ENCODE results near the gene KLHL29.

KLHL29 gene

GRCh38 chr2:23746141-23746863, 361.3 kb downstream of the KLHL29 start:
- no peak for DNase-seq (ENCODE audit: low read depth)
- no peak for TF ChIP-seq CTCF (IDR thresholded peaks at IDR 0.05; ENCODE audit: low read length, missing control alignments)
- H3K4me3 ChIP-seq (replicated peaks; ENCODE audit: low read depth, low read length), result no peak overlapping the region

- no peak overlapping the region for H3K4me3 ChIP-seq (replicated peaks; ENCODE audit: low read depth, low read length)
- no peak for TF ChIP-seq CTCF (IDR thresholded peaks at IDR 0.05; ENCODE audit: low read length, missing control alignments)
- no peak for DNase-seq (ENCODE audit: low read depth)
Observed at GRCh38 chr2:23751747-23752265, 366.8 kb downstream of the KLHL29 start.

- no peak for DNase-seq (ENCODE audit: low read depth)
- TF ChIP-seq CTCF (IDR thresholded peaks at IDR 0.05; ENCODE audit: low read length, missing control alignments), result no peak
- no peak overlapping the region for H3K4me3 ChIP-seq (replicated peaks; ENCODE audit: low read depth, low read length)
Observed at GRCh38 chr2:23753291-23754010, 368.5 kb downstream of the KLHL29 start.

- TF ChIP-seq CTCF (IDR thresholded peaks at IDR 0.05; ENCODE audit: low read length, missing control alignments), result no peak
- H3K4me3 ChIP-seq (replicated peaks; ENCODE audit: low read depth, low read length), result no peak overlapping the region
- DNase-seq (ENCODE audit: low read depth), result no peak
Observed at GRCh38 chr2:23754970-23755369, 370.0 kb downstream of the KLHL29 start.

- DNase-seq (ENCODE audit: low read depth), result no peak
- H3K4me3 ChIP-seq (replicated peaks; ENCODE audit: low read depth, low read length), result no peak overlapping the region
- TF ChIP-seq CTCF (IDR thresholded peaks at IDR 0.05; ENCODE audit: low read length, missing control alignments), result no peak
Observed at GRCh38 chr2:23756593-23757292, 371.8 kb downstream of the KLHL29 start.

- no peak overlapping the region for H3K4me3 ChIP-seq (replicated peaks; ENCODE audit: low read depth, low read length)
- TF ChIP-seq CTCF (IDR thresholded peaks at IDR 0.05; ENCODE audit: low read length, missing control alignments), result no peak
- peak; percentile 94 for DNase-seq (ENCODE audit: low read depth)
Observed at GRCh38 chr2:23757686-23758433, 372.9 kb downstream of the KLHL29 start.

All from fibroblast of pulmonary artery (primary cell).